A673 (cell line): ENCODE measurements around the gene CABLES1.

Experiments used
- CTCF ChIP-seq: fragments of 300-800, 200-600 bp; sonication (generic); conservative IDR thresholded peaks from 2 replicates; pipeline ENCODE4 v1.5.1; 2017; ENCODE audit warnings: low read depth, mild to moderate bottlenecking, antibody characterized with exemption, low read length, moderate library complexity, mixed read lengths
- EZH2 ChIP-seq: fragments of 200-600 bp; sonication (generic); IDR thresholded peaks from 2 replicates; pipeline ENCODE4 v1.6.1; 2017; ENCODE audit warnings: borderline replicate concordance, low read depth, mild to moderate bottlenecking, mixed read lengths, antibody characterized with exemption, low read length; ENCODE audit not compliant: poor library complexity, severe bottlenecking

GRCh38 chr18:23136326-23137096 lies 1.2 kb downstream of the CABLES1 start:
- TF ChIP-seq CTCF (no peak), EZH2 (no peak)
